ENCODE results near the gene MED25.
A peak's percentile ranks its signal among the peaks of the same experiment; 100 is the strongest.

Gene MED25

DNA sequence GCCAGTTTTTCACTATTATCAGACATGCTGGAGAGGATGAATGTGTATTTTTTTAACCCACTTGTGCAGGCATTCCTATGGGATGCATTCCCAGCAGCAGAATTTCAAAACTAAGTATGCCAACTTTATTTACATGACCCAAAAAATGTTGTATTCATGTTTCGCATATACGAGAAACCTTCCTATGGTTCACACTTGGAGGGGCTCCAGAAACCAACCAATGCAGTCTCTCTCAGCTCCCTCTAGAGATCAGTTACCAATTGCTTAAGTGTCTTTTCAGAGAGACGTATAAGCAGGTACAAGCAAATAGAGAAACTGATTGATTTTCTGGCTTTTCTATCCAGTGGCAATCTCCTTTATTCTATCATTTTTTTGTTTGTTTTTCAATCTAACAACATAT is 27.3 kb downstream of the MED25 start:
- DNase-seq = no peak

DNA sequence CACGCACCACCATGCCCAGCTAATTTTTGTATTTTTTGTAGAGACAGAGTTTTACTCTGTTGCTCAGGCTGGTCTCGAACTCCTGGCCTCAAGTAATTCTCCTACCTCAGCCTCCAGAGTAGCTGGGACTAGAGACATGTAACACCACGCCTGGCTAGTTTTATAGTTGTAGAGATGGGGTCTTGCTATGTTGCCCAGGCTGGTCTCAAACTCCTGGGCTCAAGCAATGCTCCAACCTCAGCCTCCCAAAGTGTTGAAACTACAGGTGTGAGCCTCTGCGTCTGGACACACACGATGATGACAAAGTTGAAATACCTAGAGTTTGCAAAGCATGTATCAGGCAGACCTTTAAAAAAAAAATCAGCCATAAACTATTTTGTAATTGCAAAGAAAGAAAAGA is 28.3 kb downstream of the MED25 start:
- DNase-seq = no peak

DNA sequence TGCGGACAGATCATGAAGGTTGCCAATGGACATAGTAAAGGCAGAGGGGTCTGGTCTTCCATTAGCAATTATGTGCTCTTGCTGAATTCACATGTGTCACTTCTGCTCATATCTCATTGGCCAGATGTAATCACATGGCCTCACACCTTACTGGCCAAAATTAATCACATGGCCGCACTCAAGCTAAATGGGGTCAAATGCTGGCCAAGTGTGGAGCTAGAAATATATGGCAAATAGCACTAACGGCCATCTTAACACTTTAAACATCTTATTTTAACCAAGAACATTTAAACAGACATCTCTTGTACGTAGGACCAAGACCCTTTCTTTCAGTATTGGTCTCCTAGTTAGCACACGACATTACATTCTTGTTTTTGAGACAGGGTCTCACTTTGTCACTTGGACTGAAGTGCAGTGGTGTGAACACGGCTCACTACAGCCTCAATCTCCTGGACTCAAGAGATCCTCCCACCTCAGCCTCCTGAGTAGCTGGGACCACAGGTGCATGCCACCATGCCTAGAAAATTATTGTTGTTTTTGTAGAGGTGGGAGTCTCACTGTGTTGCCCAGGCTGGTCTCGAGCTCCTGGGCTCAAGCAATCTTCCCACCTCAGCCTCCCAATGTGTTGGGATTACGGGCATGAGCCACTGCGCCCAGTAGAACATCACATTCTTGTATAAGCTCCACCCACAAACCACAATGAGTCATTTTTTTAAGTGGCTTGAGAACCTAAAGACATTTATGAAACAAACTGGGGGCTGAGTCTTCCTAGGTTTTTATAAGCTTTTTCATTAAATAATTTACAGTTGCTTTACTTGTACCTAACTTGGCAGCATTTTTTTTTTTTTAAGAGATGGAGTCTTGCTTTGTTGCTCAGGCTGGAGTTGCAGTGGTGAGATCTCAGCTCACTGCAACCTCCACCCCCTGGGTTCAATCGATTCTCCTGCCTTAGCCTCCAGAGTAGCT is 29.9 kb downstream of the MED25 start:
- no peak for DNase-seq

DNA sequence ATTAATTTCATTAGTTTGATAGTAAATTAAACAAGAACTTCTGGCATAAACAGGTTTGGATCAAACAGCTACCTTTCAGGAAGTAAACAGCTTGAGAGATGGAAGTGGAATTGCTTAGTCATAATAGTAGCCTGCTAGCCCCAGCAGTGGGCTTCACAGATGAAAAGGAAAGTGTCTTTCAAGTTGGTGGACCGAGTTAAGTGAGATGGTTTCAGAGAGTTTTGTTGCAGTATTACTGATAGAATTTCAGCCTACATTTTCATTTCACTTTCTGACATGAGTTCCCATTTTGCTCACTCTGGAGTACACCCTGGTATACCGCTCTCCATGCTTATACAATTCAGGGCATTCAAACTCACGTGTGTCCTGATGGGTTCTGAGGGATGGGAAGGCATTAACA is 30.8 kb downstream of the MED25 start:
- no peak for DNase-seq

DNA sequence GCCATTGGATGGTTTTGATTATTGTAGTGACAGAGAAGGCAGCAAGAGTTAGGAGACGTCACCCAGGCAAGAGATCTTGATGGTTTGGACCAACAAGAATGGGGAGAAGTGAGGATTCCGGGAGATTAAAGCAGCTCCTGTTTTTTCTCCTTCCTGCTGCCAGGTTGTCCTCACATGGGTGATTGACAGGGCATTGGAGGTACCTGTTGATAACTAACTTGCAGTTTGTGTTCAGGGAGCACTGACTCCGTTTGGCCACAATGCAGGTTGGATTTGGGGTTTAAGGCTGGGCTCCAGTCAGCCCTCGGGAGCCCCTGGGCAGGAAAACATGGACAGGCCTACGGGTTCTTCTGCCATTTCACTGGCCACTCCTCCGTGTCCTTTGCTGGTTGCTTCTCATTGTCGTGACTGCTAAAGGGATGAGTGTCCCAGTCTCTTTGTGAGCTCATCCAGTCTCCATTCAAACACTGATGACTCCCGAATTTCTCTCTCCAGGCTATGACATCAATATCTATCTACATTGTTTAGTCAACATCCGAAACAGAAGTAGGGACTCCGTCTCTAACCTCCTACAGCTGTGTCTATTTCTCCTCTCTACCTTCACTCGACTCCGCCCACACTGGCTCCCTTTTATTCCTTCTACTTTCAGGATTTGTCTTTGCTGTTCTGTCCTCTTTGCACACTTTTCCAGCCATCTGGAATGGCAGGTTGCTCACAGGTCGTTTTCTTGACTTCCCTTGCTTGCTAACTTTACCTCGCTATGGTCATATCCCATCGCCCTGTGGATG is 31.5 kb downstream of the MED25 start:
- DNase-seq = no peak

DNA sequence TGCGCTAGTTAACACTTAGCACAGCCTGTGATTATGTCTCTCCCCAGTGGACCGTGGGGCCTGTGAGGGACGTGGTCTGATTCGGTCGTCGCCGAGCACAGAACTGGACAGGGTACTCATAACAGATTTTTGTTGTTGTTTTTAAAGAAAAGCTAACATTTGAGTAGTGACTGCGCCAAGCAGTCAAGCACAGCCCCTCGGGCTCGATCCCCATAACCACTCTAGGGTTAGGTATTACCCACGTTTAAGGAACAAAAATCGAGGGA is 32.1 kb downstream of the MED25 start:
- no peak for DNase-seq

DNA sequence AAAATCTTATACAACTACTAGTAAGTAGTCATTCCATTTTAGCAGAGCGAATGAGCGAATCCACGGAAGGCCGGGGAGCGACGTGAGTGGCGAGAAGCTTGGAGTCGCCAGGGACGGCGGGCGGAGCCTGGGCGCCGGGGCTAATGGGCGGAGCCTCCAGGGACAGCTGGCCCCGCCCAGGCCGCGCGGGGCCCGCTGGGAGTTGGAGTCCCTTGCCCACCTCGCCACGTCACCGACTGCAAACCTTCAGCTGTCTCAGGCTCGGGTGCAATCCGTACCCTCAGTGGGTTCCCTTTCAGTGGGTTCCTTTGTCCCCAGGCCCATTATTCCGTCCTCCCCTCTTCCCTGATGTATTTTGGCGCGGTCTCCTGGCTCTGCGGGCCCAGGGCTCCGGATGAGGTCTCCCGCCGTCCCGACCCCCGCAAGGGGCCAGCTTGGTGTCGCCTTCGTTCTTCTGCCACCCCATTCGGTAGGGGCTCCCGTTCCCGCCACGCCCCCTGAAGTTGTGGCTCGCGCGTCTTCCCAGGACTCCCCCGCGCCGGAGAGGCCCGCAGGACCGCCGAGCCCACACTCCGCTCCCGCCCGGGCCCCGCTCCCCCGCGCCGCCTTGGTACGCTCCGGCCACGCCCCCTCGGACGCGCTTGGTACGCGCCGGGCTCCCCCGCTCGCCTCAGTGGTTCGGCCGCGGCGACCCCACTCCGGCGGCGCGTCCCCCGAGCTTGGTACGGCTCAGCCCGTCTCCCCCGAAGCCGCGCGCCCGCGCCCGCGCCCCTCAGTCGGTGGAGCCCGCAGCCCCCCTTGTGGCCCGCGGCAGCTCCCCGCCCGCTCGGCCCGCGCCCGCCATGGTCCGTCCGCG is 32.6 kb downstream of the MED25 start, which contains the start of gene PTOV1:
Gene PTOV1, plus strand, starts transcription at position 673 of the 856 bp plus-strand sequence.
- DNase-seq = peak; percentile 86

DNA sequence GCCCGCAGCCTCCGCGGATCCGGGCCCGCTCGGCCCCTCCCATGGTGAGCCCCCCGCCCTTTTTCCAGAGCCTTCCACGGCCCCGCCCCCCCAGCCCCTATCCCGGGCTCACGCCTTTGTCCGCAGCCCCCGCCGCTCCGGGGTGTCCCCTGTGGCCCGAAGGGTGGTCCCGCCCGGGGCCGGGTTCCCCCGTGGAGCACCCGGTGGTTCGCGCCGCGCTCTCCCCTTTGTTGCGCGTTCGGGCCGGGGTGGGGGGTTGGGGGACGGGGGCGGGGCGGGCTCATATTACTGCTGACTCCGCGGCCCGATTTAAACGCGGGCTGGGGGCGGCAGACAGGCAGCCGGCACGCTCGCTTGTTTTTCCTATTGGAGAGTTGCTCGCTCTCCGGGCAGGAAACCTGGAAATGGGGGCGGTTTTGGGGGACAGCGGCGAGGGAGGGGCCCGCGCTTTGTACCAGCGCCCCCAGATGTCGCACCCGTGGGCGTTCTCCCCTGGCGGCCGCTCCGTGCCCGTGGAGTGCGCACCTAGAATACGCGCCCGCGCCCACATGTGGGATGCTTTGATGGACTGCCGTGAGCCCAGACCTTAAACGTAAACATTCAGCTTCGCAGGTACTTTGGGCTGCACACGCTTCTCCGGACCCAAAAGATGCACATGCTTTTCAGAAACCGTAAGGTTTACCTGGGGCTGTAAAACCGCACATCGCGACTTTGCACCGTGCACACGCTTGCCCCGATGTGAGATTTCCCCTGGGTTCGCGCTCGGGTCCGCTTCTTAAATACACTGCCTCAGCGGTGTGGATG is 33.6 kb downstream of the MED25 start:
- DNase-seq = no peak

DNA sequence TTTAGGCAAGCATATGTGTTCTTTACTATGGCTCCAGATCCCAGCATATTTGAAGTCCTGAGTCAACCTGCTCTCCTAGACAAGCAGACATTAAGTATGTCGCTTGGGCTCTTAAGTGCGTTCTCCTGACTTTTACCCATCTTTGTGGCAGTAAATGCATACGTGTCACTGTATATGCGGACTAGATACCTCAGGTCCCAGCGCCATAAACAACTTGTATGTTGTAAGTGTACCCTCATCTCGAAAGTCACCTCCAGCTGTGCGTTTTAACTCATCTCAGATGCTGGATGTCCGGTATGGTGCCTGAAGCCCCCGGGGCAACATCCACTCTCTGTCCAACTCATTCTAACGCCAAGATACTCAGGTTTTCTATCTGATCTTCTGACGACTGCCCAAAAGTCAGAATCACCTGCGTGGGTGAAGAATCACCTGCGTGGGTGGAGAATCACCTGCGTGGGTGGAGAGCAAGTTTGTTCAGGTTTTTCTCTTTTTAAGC is 34.6 kb downstream of the MED25 start:
- no peak for DNase-seq

DNA sequence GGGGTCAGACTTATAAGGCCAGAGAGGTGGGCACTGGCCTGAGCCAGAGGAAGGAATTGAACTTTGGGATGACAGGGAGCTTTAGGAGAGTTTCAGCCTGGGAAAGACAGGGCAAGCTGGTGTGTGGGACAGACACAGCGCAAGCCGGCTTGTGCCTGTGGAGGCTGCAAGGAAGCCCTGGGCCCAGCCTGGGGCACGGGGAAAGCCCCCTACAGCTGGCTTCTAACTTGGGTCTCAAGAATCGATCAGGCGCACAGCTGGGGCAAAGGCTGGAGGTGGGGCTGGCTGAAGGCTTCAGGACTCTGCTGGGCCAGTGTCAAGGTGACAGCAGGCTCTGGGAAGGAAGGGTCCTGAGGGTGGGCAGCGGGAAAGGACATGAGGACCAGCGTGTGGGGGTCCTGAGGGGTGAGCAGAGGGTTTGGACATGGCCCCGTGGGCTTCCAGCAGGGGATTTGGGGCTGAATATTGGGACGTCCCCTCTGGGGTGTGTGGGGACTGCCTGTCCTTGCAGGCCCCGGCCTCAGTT is 35.8 kb downstream of the MED25 start:
- DNase-seq = no peak

DNA sequence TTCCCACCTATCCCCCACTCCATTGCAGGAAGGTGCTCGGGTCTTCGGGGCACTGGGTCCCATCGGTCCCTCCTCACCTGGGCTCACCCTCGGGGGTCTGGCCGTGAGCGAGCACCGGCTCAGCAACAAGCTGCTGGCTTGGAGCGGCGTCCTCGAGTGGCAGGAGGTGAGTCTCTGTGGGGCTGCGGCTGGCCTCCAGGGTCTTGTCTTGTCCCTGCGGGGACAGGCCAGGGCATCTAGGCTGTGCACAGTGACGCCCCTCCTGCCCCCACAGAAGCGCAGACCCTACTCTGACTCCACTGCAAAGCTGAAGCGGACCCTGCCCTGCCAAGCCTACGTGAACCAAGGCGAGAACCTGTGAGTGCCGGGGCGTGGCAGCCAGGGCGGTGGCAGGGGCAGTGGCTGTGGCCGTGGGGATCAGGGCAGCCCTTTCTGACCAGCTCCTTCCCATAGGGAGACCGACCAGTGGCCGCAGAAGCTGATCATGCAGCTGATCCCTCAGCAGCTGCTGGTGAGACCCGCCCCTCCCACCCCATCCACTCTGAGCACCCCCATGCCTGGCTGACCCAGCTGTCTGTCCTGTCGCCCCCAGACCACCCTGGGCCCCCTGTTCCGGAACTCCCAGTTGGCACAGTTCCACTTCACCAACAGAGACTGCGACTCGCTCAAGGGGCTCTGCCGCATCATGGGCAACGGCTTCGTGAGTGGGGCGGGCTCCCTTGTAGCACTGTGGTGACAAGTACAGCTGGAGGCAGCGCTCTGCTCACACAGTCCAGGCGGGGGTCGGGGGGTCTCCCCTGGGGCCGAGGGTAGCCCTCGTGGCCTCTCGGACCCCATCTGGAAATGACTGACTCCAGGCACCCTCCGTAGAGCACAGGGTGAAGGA is 36.5 kb downstream of the MED25 start:
- no peak for DNase-seq

DNA sequence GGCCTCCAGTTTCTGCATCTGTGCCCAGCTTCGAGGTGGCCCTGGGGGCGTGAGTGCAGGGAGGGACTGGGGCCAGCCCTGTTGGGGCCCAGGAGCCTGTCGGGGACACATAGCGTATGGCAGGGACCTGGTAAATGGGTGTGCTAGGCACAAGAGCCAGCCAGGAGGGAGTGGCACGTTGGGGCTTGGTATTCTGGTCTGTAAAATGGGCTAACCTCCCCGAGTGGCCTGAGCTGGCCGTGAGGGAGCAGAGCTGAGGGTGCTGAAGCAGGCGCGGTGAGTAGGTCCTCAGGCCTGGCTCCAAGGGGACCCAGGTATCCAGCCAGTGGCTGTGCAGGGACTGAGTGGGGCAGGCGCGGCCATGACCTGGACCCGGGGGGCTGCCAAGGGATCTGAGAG is 37.2 kb downstream of the MED25 start:
- no peak for DNase-seq

DNA sequence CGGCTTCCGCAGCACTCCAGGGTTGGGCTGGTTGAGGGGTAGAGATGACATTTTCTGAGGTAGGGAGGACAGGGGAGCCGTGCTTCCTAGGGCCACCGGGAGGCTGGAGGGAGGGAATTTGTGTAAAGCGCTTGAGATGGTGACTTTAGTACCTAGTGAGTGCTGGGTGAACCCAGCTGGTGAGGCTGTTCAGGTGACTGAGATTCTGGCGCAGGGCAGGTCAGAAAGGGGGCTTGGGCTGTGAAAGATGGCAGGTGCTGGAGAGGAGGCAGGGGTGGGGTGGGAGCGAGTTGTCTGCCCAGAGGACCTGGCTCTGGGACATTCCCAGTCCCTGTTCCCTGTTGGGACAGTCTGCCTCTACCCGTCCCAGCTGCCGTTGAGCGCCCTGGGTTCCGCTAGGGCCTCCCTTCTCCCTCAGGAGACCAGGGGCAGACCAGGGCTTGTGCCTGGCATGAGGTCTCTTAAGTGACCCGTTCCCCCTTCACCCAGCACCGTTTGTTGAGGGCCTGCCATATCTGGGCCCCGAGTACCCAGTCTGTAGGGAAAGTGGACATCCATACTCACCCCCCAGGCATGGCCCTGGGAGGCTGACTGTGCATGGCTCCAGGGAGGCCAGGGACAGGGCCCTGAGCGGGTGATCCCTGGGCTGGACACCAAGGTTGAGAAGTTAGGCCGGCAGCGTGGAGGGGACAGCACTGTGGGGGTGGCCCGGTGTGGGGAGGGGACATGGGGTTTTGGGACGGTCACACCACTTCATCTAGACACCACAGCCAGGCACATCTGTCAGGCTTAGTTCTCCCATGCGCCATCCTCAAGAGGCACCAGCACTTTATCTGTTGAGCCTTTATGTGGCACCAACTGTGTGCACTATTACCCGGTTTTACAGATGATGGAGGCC is 37.8 kb downstream of the MED25 start:
- DNase-seq = no peak

DNA sequence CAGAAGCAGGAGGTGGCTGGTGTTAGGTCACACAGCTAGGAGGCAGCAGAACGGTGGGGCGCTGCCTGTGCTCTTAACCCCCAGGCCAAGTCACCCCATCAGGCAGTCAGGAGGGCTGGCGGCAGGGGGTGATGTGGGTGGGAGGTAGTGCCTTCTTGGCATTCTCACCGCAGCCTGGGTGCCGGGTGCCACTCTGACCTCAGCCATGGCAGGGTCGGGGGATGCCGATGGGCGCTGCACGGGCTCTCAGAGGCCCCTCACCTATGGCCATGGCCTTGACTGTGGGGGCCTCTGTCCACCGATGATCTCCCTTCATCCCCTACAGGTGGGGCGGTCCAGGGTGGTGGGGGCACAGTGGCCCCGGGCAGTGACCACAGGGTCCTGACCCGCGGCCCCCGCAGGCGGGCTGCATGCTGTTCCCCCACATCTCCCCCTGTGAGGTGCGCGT is 38.5 kb downstream of the MED25 start:
- no peak for DNase-seq

DNA sequence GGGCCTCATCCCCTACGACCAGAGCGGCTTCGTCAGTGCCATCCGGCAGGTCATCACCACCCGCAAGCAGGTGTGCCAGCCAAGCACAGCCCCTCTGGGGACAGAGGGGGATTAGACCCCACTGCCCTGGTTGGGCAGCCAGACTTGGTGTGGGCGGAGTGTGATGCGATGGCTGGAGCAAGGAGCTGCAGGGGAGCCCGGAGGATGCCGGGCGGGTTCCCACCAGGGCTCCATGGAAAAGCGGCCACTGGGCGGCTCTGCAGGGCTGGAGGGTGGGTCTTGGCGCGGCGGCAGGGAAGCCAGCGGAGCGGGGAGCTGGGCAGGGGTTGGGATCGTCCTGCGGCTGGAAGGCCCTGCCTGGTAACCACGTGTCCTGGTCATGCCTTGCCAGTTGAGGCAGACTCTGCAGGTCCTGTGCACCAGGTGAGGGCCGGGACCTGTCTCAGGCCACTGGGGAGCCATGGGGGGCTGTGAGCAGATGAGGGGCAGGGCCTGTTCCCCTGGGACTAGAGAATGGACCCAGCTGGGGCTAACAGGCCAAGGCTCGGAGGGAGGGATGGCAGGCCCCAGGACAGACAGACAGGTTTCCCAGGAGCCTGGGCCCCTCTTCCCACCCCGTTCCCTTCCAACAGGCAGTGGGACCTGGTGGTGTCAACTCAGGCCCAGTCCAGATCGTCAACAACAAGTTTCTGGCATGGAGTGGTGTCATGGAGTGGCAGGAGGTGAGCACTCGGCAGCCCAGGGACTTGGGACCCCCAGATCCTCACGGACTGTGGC is 39.2 kb downstream of the MED25 start:
- DNase-seq = no peak

DNA sequence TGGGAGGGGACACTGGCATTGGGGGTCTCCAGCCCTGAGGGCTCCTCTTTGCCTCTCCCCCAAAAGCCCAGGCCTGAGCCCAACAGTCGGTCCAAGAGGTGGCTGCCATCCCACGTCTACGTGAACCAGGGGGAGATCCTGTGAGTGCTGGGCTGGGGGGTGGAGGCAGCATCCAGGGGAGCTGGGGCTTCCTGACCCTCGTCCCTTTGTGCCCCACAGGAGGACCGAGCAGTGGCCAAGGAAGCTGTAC is 39.7 kb downstream of the MED25 start:
- no peak for DNase-seq

DNA sequence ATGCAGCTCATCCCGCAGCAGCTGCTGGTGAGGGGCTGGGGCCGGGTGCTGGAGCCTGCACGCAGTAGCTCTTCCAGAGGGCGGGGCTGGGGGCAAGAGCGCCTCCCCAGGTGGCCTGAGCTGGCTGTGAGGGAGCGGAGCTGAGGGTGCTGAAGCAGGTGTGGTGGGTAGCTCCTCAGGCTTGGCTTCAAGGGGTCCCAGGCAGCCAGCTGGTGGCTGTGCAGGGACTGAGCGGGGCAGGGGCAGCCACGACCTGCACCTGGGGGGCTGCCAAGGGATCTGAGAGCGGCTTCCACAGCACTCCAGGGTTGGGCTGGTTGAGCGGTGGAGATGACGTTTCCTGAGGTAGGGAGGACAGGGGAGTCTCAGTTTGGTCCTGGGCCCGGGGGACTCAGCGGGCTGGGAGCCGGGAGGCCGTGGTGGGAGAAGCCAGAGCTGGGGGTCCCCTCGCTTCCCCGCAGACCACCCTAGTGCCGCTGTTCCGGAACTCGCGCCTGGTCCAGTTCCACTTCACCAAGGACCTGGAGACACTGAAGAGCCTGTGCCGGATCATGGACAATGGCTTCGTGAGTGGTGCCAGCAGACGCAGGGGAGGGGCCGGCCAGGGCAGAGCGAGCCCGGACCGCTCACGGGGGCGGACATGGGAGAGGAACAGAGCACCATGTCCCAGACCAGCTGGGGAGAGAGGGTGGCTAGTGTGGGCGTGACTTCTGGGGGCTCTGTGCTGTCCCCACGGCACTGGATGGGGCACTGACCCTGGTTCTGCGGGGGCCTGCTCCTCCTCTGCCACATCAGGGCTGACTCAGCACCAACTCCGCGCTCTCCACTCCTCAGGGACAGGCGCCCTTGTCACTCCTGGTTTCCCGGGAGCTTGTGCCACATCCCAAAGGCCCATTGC is 40.2 kb downstream of the MED25 start:
- DNase-seq = no peak

DNA sequence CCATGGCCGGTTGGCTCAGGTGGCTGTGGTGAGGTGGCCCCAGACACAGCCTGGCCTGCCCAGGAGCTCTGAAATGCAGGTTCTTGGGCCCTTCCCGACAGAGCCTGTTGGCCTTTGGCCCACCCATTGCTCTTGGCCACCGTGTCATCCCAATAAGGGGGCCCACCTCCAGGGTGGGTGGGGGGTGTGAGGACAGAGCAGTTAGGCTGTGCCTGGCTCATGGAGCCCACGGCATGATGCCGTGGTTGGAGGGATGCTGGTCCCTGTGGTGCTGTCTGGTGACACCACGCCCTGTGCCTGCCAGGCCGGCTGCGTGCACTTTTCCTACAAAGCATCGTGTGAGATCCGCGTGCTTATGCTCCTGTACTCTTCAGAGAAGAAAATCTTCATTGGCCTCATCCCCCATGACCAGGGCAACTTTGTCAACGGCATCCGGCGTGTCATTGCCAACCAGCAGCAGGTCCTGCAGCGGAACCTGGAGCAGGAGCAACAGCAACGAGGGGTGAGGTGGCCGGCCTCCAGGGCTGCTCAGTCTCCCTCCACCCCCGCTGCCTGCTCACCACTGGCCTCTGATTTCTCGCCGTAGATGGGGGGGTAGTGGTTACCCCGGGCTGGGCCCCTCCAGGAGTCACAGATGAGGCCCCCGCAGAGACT is 41.7 kb downstream of the MED25 start:
- no peak for DNase-seq

All from NCI-H510A (cell line).